DMS153 (cell line): Measurements from ENCODE around the gene SPRR2G.
"Not testable (repeated sequence)": the region's sequence is repeated elsewhere in the genome, so short reads cannot be mapped to it uniquely, and the experiment has no call there.

ENCODE experiments used
- DNase-seq: peaks from one replicate; lab custom pipeline; 2025; lab: John Stamatoyannopoulos, UW

SPRR2G gene

DNA sequence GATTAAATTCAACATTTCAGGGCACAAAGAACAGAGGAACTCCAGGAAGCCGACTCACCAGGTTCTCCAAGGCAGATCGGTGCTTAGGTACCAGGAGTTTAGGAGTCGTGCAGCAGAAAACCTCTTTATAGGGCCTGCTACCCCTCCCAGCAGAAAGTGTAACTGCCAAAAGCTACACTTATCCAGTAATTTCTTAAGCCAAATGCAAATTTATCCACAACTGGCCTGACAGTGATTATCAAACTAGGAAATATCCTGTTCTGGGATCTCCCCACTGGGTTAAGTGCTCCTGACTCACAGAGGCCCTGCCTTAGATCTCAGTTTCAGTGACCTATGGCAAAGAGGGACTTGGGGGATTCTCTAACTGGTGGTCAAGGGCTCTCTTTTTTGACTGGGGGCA lies 37.3 kb downstream of the SPRR2G start, which contains the start of gene SPRR2F:
Gene SPRR2F, minus strand, starts transcription at position 101 of the 400 bp plus-strand sequence. CDS start 783 bp downstream, outside the sequence.
- DNase-seq: no peak

DNA sequence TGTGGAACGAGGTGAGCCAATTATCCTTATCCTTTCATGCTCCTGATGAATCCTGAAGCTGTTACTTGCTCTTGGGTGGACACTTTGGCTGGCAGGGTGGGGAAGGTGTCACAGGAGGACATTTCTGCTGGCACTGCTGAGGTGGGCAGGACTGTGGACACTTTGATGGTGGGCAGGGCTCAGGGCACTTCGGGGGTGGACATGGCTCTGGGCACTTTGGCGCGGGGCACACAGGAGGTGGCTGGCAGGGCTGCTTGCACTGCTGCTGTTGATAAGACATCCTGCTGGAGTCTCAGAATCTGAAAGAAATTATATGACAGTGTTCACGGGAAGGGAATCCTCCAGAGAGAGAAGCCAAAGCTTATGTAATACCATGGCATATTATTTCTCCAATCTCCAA lies 38.2 kb downstream of the SPRR2G start:
- DNase-seq: not testable (repeated sequence)

DNA sequence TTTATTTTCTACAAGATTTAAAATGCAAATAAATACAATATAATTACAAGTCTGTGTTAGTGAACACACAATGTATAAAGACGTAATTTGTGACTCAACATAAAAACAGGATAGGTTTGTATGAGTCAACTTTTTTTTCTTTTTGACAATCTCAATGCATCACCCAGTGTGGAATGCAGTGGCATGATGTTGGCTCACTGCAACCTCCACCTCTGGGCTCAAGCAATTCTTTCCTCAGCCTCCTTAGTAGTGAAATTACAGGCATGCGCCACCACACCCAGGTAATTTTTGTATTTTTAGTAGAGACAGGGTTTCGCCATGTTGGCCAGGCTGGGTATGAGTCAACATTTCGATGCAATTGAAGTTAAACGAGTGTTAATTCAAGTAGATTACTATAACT lies 50.4 kb downstream of the SPRR2G start:
- no peak for DNase-seq
